GM19240 (cell line): ENCODE data around the gene C16orf46.
"Not testable (repeated sequence)": the region's sequence is repeated elsewhere in the genome, so short reads cannot be mapped to it uniquely, and the experiment has no call there.

ENCODE experiments used
- DNase-seq: peaks from one replicate; pipeline ENCODE4 v3.0.0; 2011; ENCODE audit warnings: low spot score; ENCODE audit not compliant: insufficient read length

C16orf46 gene

GRCh38 chr16:81077076-81077940, at the start of gene C16orf46:
TSS of gene C16orf46 (minus strand) at chr16:81077238. CDS start at chr16:81063955, 13,283 bp downstream.
- DNase-seq = peak; percentile 90

DNA sequence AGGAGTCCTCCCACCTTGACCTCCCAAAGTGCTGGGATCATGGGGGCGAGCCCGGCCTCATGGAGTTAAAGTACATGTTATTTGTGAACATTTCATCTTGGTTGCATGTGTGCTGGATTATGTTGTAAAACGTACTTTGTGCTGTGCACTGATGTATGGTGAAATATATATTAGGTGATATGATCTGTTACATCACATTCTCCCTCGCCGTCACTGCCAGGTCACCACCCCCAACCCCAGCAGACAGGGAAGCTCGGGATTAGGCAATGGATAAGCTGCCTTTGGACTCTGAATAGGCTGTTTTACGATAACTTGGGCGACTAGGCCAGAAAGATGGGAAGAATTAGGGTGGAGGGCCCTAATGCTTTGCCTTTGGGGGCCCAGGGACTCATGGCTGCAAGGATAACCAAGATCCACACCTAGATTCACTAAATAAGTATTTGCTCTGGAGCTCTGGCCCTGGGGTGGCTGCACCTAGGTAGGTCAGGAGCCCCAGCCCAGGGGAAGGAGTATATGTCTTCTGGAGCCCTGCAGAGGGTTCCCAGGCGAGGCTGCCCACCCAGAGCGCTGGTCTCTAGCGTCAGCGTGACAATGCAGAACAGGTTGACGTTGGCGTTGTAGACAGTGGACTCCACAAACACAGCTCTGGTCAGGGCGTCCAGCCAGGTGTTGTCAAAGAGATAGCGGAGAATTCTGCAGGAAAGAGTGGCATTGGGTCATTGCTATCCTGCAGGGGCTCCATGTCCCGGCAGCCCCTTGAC, 46.2 kb upstream of the C16orf46 start:
- no peak for DNase-seq

- DNase-seq = no peak
Observed at GRCh38 chr16:81121474-81121990, 44.5 kb upstream of the C16orf46 start.

- no peak for DNase-seq
Observed at GRCh38 chr16:81117436-81117835, 40.4 kb upstream of the C16orf46 start.

GRCh38 chr16:81116285-81116684, 39.2 kb upstream of the C16orf46 start:
- no peak for DNase-seq

DNA sequence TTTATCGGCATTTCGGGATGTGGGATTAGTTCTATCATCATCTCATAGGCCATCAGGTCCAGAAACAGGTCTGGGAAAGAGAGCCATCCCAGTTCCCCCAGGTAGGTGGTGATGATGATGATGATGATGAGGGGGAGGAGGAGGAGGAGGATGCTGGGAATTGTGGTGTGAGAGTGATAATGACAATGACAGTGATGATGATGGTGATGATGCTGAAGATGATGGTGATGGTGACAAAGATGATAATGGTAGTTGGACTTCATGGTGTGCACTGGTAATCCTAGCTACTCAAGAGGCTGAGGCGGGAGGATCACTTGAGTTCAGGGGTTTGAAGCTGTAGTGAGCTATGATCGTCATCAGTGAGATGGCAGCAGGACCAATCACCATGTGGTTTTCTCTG, 35.4 kb upstream of the C16orf46 start:
- no peak for DNase-seq

DNA sequence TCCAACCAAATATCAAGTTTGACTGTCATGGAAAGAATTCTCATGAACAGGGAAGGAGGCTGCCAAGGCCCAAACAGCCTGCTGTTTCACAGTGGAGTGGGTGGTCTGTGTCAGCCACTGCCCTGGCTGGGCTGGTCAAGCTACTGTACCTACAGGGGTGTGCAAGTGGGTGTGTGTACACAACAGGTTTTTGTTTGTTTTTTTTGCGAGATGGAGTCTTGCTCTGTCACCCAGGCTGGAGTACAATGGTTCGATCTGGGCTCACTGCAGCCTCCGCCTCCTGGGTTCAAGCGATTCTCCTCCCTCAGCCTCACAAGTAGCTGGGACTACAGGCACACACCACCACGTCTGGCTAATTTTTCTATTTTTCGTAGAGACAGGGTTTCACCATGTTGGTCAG, 32.2 kb upstream of the C16orf46 start:
- DNase-seq = not testable (repeated sequence)

DNA sequence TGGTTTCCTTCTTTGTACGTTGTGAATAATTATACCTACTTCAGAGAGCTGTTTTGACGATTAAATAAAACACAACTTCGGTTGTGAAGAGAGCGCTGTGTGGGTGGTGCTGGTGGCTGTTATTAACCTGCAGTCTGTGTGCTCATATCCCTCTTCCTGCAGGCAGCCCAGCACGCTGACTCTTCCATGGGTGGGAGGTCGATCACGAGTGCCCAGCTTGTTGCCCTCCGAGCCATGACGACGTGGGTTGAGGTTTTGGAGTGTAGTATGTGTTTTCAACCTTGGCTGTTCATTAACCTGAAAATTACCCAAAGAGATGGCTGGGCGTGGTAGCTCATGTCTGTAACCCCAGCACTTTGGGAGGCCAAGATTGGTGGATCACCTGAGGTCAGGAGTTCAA, 30.5 kb upstream of the C16orf46 start:
- DNase-seq = no peak

DNA sequence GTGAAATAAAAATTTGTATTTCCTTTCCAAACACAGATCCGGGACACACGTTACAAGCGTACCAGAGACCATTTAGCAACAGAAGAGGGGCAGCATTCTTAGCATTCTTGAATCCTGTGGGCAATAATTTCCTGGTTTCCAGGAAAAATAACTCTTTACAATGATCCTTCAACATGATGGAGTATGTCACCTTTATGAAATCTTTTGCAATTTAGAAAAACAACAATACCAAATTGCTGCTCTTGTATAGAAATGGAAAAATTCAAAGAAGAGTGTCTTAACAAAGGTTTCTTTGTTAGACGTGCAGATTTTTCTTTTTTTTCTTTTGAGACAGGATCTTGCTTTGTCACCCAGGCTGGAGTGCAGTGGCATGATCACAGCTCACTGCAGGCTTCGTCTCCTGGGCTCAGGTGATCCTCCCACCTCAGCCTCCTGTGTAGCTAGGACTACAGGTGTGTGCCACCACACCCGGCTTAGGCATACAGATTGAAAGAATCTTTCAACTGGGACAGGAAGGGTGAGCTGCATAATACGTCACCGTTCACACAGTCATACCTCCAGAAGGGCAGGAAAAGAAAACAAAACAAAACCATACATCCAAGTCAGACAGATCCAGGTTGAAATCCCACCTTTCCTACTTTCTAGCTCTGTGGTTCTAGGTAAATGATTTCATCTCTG, 29.9 kb upstream of the C16orf46 start:
- no peak for DNase-seq

GRCh38 chr16:81105946-81106345, 28.9 kb upstream of the C16orf46 start:
- no peak for DNase-seq

GRCh38 chr16:81101702-81102101, 24.7 kb upstream of the C16orf46 start:
- DNase-seq = no peak

DNA sequence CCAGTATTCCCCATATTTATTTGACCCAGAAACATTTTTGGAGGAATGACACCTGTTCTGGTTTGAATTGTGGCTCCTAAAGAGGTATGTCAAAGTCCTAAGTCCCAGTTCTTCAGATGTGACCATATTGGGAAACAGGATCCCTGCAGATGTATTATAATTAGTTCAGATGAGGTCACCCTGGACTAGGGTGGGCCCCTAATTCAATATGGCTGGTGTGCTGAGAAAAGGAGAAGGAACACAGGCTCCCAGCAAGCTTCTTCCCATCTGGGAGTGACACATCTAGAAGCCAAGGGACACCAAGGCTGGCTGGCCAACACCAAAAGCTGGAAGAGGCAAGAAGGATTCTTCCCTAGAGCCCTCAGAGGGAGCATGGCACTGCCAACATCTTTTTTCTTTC, 22.9 kb upstream of the C16orf46 start:
- no peak for DNase-seq

GRCh38 chr16:81097230-81097629, 20.2 kb upstream of the C16orf46 start:
- no peak for DNase-seq

- DNase-seq = no peak
Observed at GRCh38 chr16:81096715-81097208, 19.7 kb upstream of the C16orf46 start.

DNA sequence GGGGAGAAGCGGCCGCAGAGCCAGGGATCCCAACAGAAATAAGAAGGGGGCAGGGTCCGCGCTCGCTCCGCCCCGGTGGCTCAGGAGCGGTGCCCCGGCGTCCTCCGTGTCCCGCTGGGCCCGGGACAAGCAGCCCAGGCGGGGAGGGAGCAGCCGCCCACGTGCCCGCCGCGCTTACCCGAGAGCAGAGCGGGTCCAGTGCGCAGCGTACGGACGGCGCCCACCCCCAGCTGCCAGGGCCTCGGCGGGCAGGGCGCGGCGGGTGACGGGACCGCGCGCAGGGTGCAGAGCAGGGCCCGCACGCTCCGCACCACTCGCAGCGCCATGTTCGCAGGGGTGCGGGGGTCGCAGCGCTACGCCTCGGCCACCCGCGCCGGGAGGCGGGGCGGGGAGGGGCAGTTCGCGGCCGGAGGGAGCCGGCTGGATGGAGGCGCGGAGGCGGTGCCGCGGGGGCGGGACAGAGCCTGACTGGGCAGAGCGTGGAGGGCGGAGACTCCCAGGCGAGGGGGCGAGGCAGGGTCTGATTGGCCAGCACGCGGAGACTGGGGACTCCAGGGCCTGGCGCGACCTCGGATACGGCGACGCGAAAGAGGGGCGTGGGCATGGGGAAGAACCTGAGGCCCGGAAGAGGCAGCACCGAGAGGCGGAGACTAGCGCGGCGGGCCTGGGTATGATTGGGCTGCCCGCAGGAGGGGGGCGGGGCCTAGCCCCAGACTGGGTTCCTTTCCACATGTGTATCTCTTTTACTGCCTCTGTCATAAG, 19.1 kb upstream of the C16orf46 start, which contains the start of gene GCSH:
GCSH (minus strand) TSS at position 443 of the 762 bp plus-strand sequence; CDS start at position 326, 117 bp downstream.
- peak; percentile 96 for DNase-seq

DNA sequence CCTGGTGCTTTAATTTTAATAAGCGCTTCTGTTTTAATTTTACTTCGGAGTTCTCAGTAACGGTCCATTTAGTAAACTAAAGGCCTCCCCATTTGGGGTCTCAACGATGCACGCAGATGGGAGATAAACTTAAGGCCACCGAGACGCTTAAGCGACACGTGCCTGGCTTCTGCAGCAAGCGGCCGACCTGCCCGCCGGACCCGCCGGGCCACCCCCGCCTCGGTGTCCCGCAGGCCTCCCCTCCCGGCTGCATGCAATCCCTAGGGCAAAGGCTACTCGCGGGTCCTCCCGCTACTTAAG, 18.6 kb upstream of the C16orf46 start:
- DNase-seq = no peak

DNA sequence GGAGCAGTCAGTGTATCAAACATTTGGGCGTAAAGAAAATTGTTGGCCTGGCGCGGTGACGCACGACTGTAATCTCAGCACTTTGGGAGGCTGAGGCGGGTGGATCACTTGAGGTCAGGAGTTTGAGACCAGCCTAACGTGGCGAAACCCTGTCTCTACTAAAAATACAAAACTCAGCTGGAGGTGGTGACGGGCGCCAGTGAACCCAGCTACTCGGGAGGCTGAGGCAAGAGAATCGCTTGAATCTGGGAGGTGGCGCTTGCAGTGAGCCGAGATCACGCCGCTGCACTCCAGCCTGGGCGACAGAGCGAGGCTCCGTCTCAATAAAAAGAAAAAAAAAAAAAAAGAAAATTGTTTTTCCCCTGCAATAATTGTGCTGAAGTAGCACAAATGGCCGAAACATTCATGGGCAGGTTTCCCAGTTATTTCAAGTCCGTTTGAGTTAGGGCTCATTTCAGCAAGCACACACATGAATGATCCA, 17.8 kb upstream of the C16orf46 start:
- DNase-seq = no peak

GRCh38 chr16:81088836-81089235, 11.8 kb upstream of the C16orf46 start:
- no peak for DNase-seq

- DNase-seq = no peak
Observed at GRCh38 chr16:81081014-81081413, 4.0 kb upstream of the C16orf46 start.

DNA sequence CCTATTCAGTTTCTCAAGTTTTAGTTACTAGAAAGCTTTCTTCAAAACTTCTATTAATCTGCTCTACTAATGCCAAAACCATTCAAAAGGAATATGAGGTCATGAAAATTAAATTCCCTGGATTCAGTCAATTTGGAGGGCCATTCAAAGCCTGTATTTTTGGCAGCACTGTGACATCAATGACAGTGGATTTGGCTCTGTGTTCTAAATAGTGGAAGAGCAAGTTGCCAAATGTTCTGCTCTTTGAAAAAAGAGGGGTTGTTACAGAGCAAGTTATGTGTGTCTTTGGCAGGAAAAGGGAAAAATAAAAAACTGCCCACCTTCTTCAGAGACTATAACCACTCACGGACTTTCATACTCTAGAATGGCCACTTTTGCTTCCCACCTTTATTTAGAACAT, 3.2 kb upstream of the C16orf46 start:
- no peak for DNase-seq
